SK-N-MC (cell line): ENCODE data around the gene GALC.

ENCODE experiments used
- EZH2 ChIP-seq: fragments of 200-600 bp; sonication (generic); IDR thresholded peaks from one replicate; pipeline ENCODE4 v1.6.1; 2017; ENCODE audit warnings: antibody characterized with exemption
- POLR2AphosphoS5 ChIP-seq: IDR thresholded peaks from 2 replicates; pipeline ENCODE4 v1.6.1; 2012; ENCODE audit warnings: mild to moderate bottlenecking, low read depth, low read length, borderline replicate concordance

DNA sequence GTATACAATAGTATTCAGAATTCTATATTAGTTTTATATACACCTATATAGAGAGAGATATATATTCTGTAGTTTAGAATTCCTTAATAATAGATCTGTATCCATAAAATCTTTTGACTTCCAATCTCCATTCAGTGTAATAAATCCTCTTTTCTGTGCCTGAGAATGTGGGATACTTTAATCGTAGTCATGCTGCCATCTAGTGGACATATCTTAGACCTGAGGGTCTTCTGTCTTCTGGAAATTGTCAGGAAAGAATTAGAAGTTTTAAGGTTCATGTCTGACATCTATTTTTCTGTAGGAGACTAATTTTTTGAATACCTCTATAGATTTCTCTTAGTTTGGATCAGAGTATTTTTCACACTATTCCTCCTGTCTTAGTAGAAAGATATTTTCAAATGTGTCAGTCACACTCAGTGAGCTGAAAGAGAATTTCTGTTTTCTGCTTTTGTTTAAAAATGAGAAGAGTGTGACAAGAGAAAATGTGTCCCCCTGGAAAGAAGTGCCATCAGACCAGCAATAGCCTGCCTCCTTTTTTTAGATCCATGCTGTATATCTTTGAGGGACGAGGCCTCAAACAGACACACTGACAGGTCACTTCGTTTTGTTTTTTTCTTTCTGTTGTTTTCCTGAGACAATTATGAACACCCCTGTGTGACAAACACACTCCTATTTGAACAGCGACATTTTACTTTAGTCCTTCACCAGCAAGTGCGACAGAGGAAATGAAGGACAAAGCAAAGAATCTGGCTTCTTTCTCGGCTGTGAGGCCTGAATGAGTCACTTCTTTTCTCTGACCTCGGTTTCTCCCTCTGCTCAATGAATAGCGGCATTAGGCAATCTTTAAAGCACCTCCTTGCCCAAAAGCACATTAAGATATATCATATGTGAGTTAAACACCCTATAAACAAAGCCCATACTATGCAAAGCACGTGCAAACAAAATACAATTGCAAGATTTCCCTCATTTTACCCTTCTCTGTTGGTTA lies 96.3 kb downstream of the GALC start:
- TF ChIP-seq POLR2AphosphoS5: no peak
- no peak for TF ChIP-seq EZH2
